ENCODE data around the gene NKD2. TPM values are rescaled to one million over a fixed set of nuclear protein-coding genes. Genes with fewer than 3 reads are reported as not detected.

Gene NKD2
- polyA plus RNA-seq, 2 of the 4 experiments (the other 2 are of a cell fraction), result 1.2 to 4.2 TPM

- TF ChIP-seq, protein P1, sequence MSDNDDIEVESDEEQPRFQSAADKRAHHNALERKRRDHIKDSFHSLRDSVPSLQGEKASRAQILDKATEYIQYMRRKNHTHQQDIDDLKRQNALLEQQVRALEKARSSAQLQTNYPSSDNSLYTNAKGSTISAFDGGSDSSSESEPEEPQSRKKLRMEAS (IDR thresholded peaks at IDR 0.05), result no peak
- TF ChIP-seq CEBPB (IDR thresholded peaks at IDR 0.05), result no peak
- TF ChIP-seq E2F6 (IDR thresholded peaks at IDR 0.05; ENCODE audit: borderline replicate concordance, low read depth), result no peak
- no peak for TF ChIP-seq RFX5 (IDR thresholded peaks at IDR 0.05)
- TF ChIP-seq NFE2L2 (conservative IDR thresholded peaks at IDR 0.05; ENCODE audit: low read length), result no peak
- TF ChIP-seq, protein P2, sequence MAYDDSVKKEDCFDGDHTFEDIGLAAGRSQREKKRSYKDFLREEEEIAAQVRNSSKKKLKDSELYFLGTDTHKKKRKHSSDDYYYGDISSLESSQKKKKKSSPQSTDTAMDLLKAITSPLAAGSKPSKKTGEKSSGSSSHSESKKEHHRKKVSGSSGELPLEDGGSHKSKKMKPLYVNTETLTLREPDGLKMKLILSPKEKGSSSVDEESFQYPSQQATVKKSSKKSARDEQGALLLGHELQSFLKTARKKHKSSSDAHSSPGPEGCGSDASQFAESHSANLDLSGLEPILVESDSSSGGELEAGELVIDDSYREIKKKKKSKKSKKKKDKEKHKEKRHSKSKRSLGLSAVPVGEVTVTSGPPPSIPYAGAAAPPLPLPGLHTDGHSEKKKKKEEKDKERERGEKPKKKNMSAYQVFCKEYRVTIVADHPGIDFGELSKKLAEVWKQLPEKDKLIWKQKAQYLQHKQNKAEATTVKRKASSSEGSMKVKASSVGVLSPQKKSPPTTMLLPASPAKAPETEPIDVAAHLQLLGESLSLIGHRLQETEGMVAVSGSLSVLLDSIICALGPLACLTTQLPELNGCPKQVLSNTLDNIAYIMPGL (CRISPR knock-in tag; IDR thresholded peaks at IDR 0.05; ENCODE audit: borderline replicate concordance), result no peak
- no peak for TF ChIP-seq NR3C1 (IDR thresholded peaks at IDR 0.05)
- no peak for TF ChIP-seq ZFP36 (IDR thresholded peaks at IDR 0.05; ENCODE audit: borderline replicate concordance, partially characterized antibody)
- TF ChIP-seq TFCP2L1 (CRISPR knock-in tag; IDR thresholded peaks at IDR 0.05), result no peak
- TF ChIP-seq SREBF2 (IDR thresholded peaks at IDR 0.05), result no peak
- no peak for TF ChIP-seq CTCF (IDR thresholded peaks at IDR 0.05)
- H3K4me1 ChIP-seq, result peaks cover 21% of the 10 kb centered on the region
- FAIRE-seq (no peak), ATAC-seq (no peak), DNase-seq (ENCODE audit: low read depth in 1 of 2, low spot score in 1 of 2) (no peak)
- no peak overlapping the region for H3K4me2 ChIP-seq
- 85% methylated on average over 2 of the region's 7 CpGs for WGBS (ENCODE audit: missing lambda C conversion rate)
- ChIA-PET POLR2A (no interaction called here), CTCF (interaction anchor here (1.0 to 6.9 kb wide), 3 partner anchors 81 to 125 kb away, joined by 3 to 82 read pairs (median 4); no protein-coding TSS in a partner anchor)
- H3K4me3 ChIP-seq, result no peak overlapping the region
- H3K9me3 ChIP-seq, result no peaks in the 10 kb centered on the region
- no peak overlapping the region for H3K27ac ChIP-seq
These were observed 4.3 kb downstream of the NKD2 start for GRCh38 chr5:1012900-1013237.

GRCh38 chr5:1013238-1013947, 4.8 kb downstream of the NKD2 start:
- ChIA-PET CTCF (interaction anchor here (0.8 to 6.9 kb wide), 6 partner anchors 82 to 161 kb away, joined by 3 to 82 read pairs (median 4); no protein-coding TSS in a partner anchor), POLR2A (no interaction called here)
- peaks cover 16% of the 10 kb centered on the region for H3K4me1 ChIP-seq
- H3K4me2 ChIP-seq, result no peak overlapping the region
- no peak for DNase-seq (ENCODE audit: low read depth in 1 of 2, low spot score in 1 of 2)
- H3K9me3 ChIP-seq, result no peaks in the 10 kb centered on the region
- FAIRE-seq, result no peak
- H3K27ac ChIP-seq, result no peak overlapping the region
- ATAC-seq, result no peak
- no peak overlapping the region for H3K4me3 ChIP-seq
- TF ChIP-seq NR3C1 (IDR thresholded peaks at IDR 0.05) (no peak), ATOH8 (CRISPR knock-in tag; IDR thresholded peaks at IDR 0.05; ENCODE audit: low read depth) (no peak)
- 92% methylated on average over 13 of the region's 19 CpGs for WGBS (ENCODE audit: missing lambda C conversion rate)

DNA sequence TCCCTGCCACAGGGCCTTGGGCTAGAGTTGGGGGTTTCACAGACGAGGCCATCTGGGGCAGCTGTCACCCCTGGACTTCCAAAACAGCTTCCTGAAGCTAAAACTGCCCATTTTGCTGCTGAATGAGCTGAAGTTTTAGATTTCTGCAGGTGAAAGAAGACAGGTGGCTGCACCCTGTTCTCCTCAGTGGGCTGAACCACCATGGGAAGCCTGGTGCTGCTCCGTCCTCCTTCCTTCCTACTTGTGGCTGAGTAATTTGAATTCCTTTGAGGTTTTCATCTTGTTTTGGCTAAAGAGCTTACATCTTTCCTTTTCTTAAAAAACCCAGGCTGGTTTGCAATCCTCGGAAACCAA, 5.3 kb downstream of the NKD2 start:
- FAIRE-seq, result no peak
- H3K4me1 ChIP-seq, result peaks cover 16% of the 10 kb centered on the region
- TF ChIP-seq RAD21 (conservative IDR thresholded peaks at IDR 0.05 in 1 of 2, IDR thresholded peaks at IDR 0.05 in 1 of 2), result no peak
- no peak for ATAC-seq
- ChIA-PET CTCF (interaction anchor here (0.7 to 2.9 kb wide), 6 partner anchors 82 to 639 kb away, joined by 3 to 10 read pairs (median 4); no protein-coding TSS in a partner anchor), POLR2A (no interaction called here)
- no peaks in the 10 kb centered on the region for H3K9me3 ChIP-seq
- DNase-seq (ENCODE audit: low read depth in 1 of 2, low spot score in 1 of 2), result no peak
- 83% methylated on average over 3 of the region's 3 CpGs for WGBS (ENCODE audit: missing lambda C conversion rate)
- no peak overlapping the region for H3K4me2 ChIP-seq
- no peak overlapping the region for H3K4me3 ChIP-seq
- H3K27ac ChIP-seq, result no peak overlapping the region

Measured in A549 (cell line).